HCT116 (cell line): Measurements from ENCODE around the gene TAS2R30. TPM values are rescaled to one million over a fixed set of nuclear protein-coding genes. Genes with fewer than 3 reads are reported as not detected.
A peak's percentile ranks its signal among the peaks of the same experiment; 100 is the strongest.

Source experiments
- ATAC-seq: fragments of 200-7000 bp; cut with Tn5 transposase; 2 replicates; pipeline ENCODE4 v1.9.1; 2020; ENCODE audit warnings: mild to moderate bottlenecking, moderate library complexity
- BruUV-seq: library from RNA; stranded (reverse); fragments of 400-500 nt; replicated peaks from 2 replicates; lab custom pipeline; 2021; lab: Mats Ljungman, UMichigan
- CTCF ChIA-PET: fragments of 300-600 bp; sonication (Branson Sonifier 250); formaldehyde crosslinking; loops from one replicate; lab custom pipeline; 2021; ENCODE audit warnings: antibody characterized with exemption; lab: Charles Lee
- POLR2A ChIA-PET: fragments of 300-600, 350-600 bp; sonication (Branson Sonifier 250); formaldehyde crosslinking; loops from one replicate; lab custom pipeline; 2021; ENCODE audit warnings: antibody characterized with exemption; lab: Charles Lee
- RAD21 ChIA-PET, 2 experiments: fragments of 300-600 bp; sonication (Branson Sonifier 250); formaldehyde crosslinking; loops; one replicate each; lab custom pipeline; 2023; ENCODE audit warnings: low total read pairs in 2 of 2; ENCODE audit not compliant: uncharacterized antibody in 2 of 2, unreplicated experiment in 2 of 2, low non-redundant PET in 1 of 2; lab: Charles Lee
- DNase-seq: peaks from one replicate; pipeline ENCODE4 v3.0.0-alpha.2; 2010; ENCODE audit warnings: low read depth, low spot score
- H2AFZ ChIP-seq: fragments of 200-600 bp; shearing (Covaris generic), sonication (generic); 2 replicates; pipeline ENCODE4 v1.6.1; 2017; ENCODE audit warnings: low read depth, mixed run types, mixed read lengths, antibody characterized with exemption, low read length; ENCODE audit not compliant: poor library complexity, severe bottlenecking
- H3K27ac ChIP-seq: 2 replicates; pipeline ENCODE4 v1.5.1; 2012; ENCODE audit warnings: low read depth, low read length
- H3K27me3 ChIP-seq: fragments of 200-600 bp; sonication (generic); 2 replicates; pipeline ENCODE4 v1.6.1; 2016; ENCODE audit warnings: mixed run types, low read length, mixed read lengths; ENCODE audit not compliant: insufficient read depth
- H3K36me3 ChIP-seq, 2 experiments: fragments of 200-500 bp in 1 of 2; fragments of 200-600 bp in 1 of 2; sonication (Bioruptor generic) in 1 of 2; sonication (generic) in 1 of 2; 2 replicates each; pipeline versions ENCODE4 v1.5.1 to v1.6.1; 2014 to 2016; ENCODE audit warnings: low read length in 2 of 2, inconsistent platforms in 1 of 2, mixed read lengths in 1 of 2, mixed run types in 1 of 2; ENCODE audit not compliant: insufficient read depth in 2 of 2, control insufficient read depth in 1 of 2
- H3K4me1 ChIP-seq, 2 experiments: fragments of 200-600 bp in 1 of 2; sonication (generic) in 1 of 2; 2 replicates each; pipeline versions ENCODE4 v1.5.1 to v1.6.1; 2012 to 2017; ENCODE audit warnings: low read length in 2 of 2, inconsistent platforms in 1 of 2, mild to moderate bottlenecking in 1 of 2, mixed read lengths in 1 of 2, mixed run types in 1 of 2, moderate library complexity in 1 of 2; ENCODE audit not compliant: insufficient read depth in 2 of 2, control insufficient read depth in 1 of 2
- H3K4me2 ChIP-seq: fragments of 200-600 bp; sonication (generic); 2 replicates; pipeline ENCODE4 v1.6.1; 2017; ENCODE audit warnings: mixed run types, low read length, mixed read lengths
- H3K4me3 ChIP-seq, 2 experiments: fragments of 200-600 bp in 1 of 2; sonication (generic) in 1 of 2; replicated peaks in 1 of 2; 2 replicates each; pipeline ENCODE4 v1.5.1; 2011 to 2016; ENCODE audit warnings: low read length in 2 of 2, control low read depth in 1 of 2, low read depth in 1 of 2, mild to moderate bottlenecking in 1 of 2, mixed read lengths in 1 of 2, mixed run types in 1 of 2
- H3K79me2 ChIP-seq: fragments of 200-600 bp; sonication (generic); 2 replicates; pipeline ENCODE4 v1.6.1; 2017; ENCODE audit warnings: mild to moderate bottlenecking, mixed run types, low read length, moderate library complexity, mixed read lengths; ENCODE audit not compliant: insufficient read depth
- H3K9ac ChIP-seq: fragments of 200-600 bp; sonication (generic); 2 replicates; pipeline ENCODE4 v1.6.1; 2016; ENCODE audit warnings: low read length, mixed read lengths
- H3K9me2 ChIP-seq: fragments of 200-600 bp; sonication (generic), shearing (Covaris generic); 2 replicates; pipeline ENCODE4 v1.6.1; 2017; ENCODE audit warnings: mixed run types, mild to moderate bottlenecking, moderate library complexity; ENCODE audit not compliant: insufficient read depth
- H3K9me3 ChIP-seq, 2 experiments: fragments of 200-500 bp in 1 of 2; fragments of 200-600 bp in 1 of 2; sonication (Bioruptor generic) in 1 of 2; sonication (generic) in 1 of 2; 2 replicates each; pipeline ENCODE4 v1.6.1; 2014 to 2017; ENCODE audit warnings: low read length in 2 of 2, mixed read lengths in 2 of 2, inconsistent platforms in 1 of 2, low read depth in 1 of 2, mild to moderate bottlenecking in 1 of 2, mixed run types in 1 of 2, moderate library complexity in 1 of 2; ENCODE audit not compliant: control insufficient read depth in 1 of 2, insufficient read depth in 1 of 2
- H4K20me1 ChIP-seq: fragments of 200-600 bp; sonication (generic), shearing (Covaris generic); 2 replicates; pipeline ENCODE4 v1.6.1; 2017; ENCODE audit warnings: mixed run types, mild to moderate bottlenecking, moderate library complexity; ENCODE audit not compliant: insufficient read depth
- CBX3 ChIP-seq: IDR thresholded peaks from 2 replicates; pipeline ENCODE4 v1.6.1; 2012; ENCODE audit warnings: low read depth
- CEBPB ChIP-seq: IDR thresholded peaks from 2 replicates; pipeline ENCODE4 v1.6.1; 2012; ENCODE audit warnings: low read depth
- CTCF ChIP-seq, 3 experiments: fragments of 200-600 bp in 1 of 3; sonication (generic) in 1 of 3; IDR thresholded peaks in 2 of 3; conservative IDR thresholded peaks in 1 of 3; 2 replicates each; pipeline ENCODE4 v1.5.1; 2012 to 2017; ENCODE audit warnings: low read depth in 2 of 3, low read length in 2 of 3, antibody characterized with exemption in 1 of 3, borderline replicate concordance in 1 of 3, control low read depth in 1 of 3, mild to moderate bottlenecking in 1 of 3, mixed read lengths in 1 of 3, mixed run types in 1 of 3, moderate library complexity in 1 of 3; ENCODE audit not compliant: insufficient read depth in 1 of 3
- EGR1 ChIP-seq: IDR thresholded peaks from 2 replicates; pipeline ENCODE4 v1.6.1; 2012; ENCODE audit warnings: low read depth
- FOSL1 ChIP-seq: IDR thresholded peaks from 2 replicates; pipeline ENCODE4 v1.6.1; 2012; ENCODE audit warnings: low read depth
- JUND ChIP-seq: IDR thresholded peaks from 2 replicates; pipeline ENCODE4 v1.6.1; 2012
- MAX ChIP-seq: IDR thresholded peaks from 2 replicates; pipeline ENCODE4 v1.6.1; 2012
- POLR2A ChIP-seq: IDR thresholded peaks from 2 replicates; pipeline ENCODE4 v1.7.0; 2011; ENCODE audit warnings: borderline replicate concordance; ENCODE audit not compliant: insufficient read depth, insufficient read length; ENCODE audit errors: extremely low read depth
- POLR2AphosphoS5 ChIP-seq: IDR thresholded peaks from 2 replicates; pipeline ENCODE4 v1.6.1; 2011; ENCODE audit warnings: mild to moderate bottlenecking, low read depth, low read length, moderate library complexity
- REST ChIP-seq: IDR thresholded peaks from 2 replicates; pipeline ENCODE4 v1.6.1; 2012; ENCODE audit warnings: low read depth
- SIN3A ChIP-seq: IDR thresholded peaks from 2 replicates; pipeline ENCODE4 v1.6.1; 2012; ENCODE audit warnings: low read depth
- SP1 ChIP-seq: IDR thresholded peaks from 2 replicates; pipeline ENCODE4 v1.6.1; 2012; ENCODE audit warnings: low read depth
- SRF ChIP-seq: IDR thresholded peaks from 2 replicates; pipeline ENCODE4 v1.6.1; 2012; ENCODE audit warnings: low read depth
- YY1 ChIP-seq: IDR thresholded peaks from 2 replicates; pipeline ENCODE4 v1.6.1; 2011; ENCODE audit warnings: low read length, low read depth, moderate library complexity, mild to moderate bottlenecking; ENCODE audit not compliant: insufficient replicate concordance; ENCODE audit errors: extremely low read depth
- ZBTB33 ChIP-seq: IDR thresholded peaks from 2 replicates; pipeline ENCODE4 v1.6.1; 2011; ENCODE audit warnings: mild to moderate bottlenecking, low read length, moderate library complexity; ENCODE audit not compliant: insufficient replicate concordance; ENCODE audit errors: extremely low read depth
- ZFX ChIP-seq: fragments of 450-650 bp; IDR thresholded peaks from 2 replicates; pipeline ENCODE4 v1.6.1; 2017
- ZNF274 ChIP-seq: fragments of 200-500 bp; sonication (Bioruptor generic); IDR thresholded peaks from 2 replicates; pipeline ENCODE4 v1.6.1; 2014; ENCODE audit warnings: mild to moderate bottlenecking, low read depth, low read length, inconsistent platforms
- intact Hi-C: fragments of 100-400 bp; cut with micrococcal nuclease; formaldehyde crosslinking; loops from 2 replicates; pipeline ENCODE4 v1.10.0; 2022
- total RNA-seq: library from RNA; stranded (reverse); gene quantifications from one replicate; pipeline ENCODE4 v1.2.1, GENCODE V29; 2021; ENCODE audit not compliant: unreplicated experiment

TAS2R30 gene
- total RNA-seq, 1 experiment from 2014 or later: 1.5 TPM

DNA sequence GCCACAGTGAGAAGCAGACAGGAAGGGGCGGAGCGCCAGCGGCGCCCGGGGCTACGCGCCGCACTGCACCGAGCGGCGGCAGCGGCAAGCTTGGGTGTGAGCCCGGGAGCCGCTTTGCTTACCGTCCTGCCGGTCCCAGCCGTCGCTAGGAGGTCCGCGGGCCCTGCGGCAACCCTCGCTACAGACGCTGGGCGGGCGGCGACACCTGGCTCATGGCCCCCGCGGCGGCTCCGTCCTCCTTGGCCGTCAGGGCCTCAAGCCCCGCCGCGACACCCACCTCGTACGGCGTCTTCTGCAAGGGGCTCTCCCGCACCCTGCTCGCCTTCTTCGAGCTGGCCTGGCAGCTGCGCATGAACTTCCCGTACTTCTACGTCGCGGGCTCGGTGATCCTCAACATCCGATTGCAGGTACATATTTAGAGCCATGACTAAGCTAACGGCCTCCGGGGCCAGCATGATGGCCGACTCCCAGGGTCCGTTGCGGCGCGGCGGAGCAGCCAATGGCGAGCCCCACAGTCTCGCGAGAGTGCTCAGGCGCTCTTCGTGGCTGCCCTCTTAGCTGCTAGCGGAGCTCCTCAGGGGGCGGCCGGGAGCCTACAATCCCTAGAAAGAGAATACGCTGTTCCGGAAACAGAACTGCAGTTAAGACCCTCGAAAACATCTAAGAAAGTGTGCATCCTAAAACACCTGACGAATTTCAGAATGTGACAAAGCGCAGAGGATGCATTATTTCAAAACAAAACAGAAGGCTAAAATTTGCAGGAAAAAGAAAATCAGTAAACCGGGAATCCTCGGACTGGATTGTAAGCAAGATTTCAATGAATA, 36.9 kb upstream of the TAS2R30 start, which contains the start of gene SMIM10L1:
Gene SMIM10L1, plus strand, starts transcription at position 50 of the 824 bp plus-strand sequence. Its CDS starts 163 bp downstream, at position 213.
- Histone ChIP-seq H3K79me2 (peaks cover 78% of the 10 kb centered on the region), H3K4me1 (peaks cover 3 to 13% of the 10 kb centered on the region in 2 experiments; a peak in 2 of 4 replicates), H3K27me3 (no peaks in the 10 kb centered on the region), H3K27ac (peak within 1 kb of the TSS; percentile 94), H4K20me1 (peaks cover 7% of the 10 kb centered on the region; the same call in 1 of the 2 replicates), H2AFZ (peak within 1 kb of the TSS; percentile 49), H3K4me3 (peak within 1 kb of the TSS; percentile 77 to 83), H3K36me3 (peaks cover 0 to 17% of the 10 kb centered on the region in 2 experiments; a peak in 1 of 4 replicates), H3K9me2 (no peaks in the 10 kb centered on the region), H3K9ac (peak within 1 kb of the TSS; percentile 79), H3K9me3 (no peaks in the 10 kb centered on the region), H3K4me2 (peak within 1 kb of the TSS; percentile 84)
- ChIA-PET RAD21 (interaction anchor here in 1 of 2 experiments (1.1 kb wide), 1 partner anchor 400 kb away, joined by 3 read pairs; no protein-coding TSS in a partner anchor), CTCF (interaction anchor here (1.5 to 2.1 kb wide), 2 partner anchors 28 to 400 kb away, joined by 6 to 9 read pairs; no protein-coding TSS in a partner anchor), POLR2A (interaction anchor here (1.0 to 2.2 kb wide), 5 partner anchors 8 to 14 kb away, joined by 3 to 7 read pairs (median 4); no protein-coding TSS in a partner anchor)
- peak; percentile 87 for DNase-seq
- intact Hi-C loops: no loop called here
- peak; percentile 99 for ATAC-seq
- no peak for TF ChIP-seq SRF
- peak; percentile 62; the same call in 1 of the 2 replicates for TF ChIP-seq MAX
- no peak for TF ChIP-seq ZNF274
- TF ChIP-seq YY1: peak; percentile 93
- TF ChIP-seq CTCF (IDR thresholded peaks at IDR 0.05 in 2 of 3, conservative IDR thresholded peaks at IDR 0.05 in 1 of 3; ENCODE audit: borderline replicate concordance in 1 of 3, insufficient read depth in 1 of 3, low read depth in 2 of 3, low read length in 2 of 3): no peak
- peak; percentile 95 for TF ChIP-seq ZBTB33
- peak; percentile 24; the same call in 1 of the 2 replicates for TF ChIP-seq SP1
- TF ChIP-seq SIN3A: peak; percentile 72; the same call in 1 of the 2 replicates
- TF ChIP-seq REST: no peak
- peak; percentile 80 for TF ChIP-seq POLR2AphosphoS5
- TF ChIP-seq CEBPB: no peak
- peak; percentile 62 for TF ChIP-seq CBX3
- peak; percentile 42; the same call in 1 of the 2 replicates for TF ChIP-seq EGR1
- TF ChIP-seq ZFX: peak; percentile 95
- TF ChIP-seq JUND: 0 out of 2 replicates have a peak, but pooled peaks have one; percentile 31
- no peak for TF ChIP-seq FOSL1
- peak; percentile 67 for TF ChIP-seq POLR2A
- BruUV-seq: no TSS peak
